Measurements from ENCODE around the gene DLGAP1.
"Not testable (repeated sequence)": the region's sequence is repeated elsewhere in the genome, so short reads cannot be mapped to it uniquely, and the experiment has no call there.

The DLGAP1 gene

DNA sequence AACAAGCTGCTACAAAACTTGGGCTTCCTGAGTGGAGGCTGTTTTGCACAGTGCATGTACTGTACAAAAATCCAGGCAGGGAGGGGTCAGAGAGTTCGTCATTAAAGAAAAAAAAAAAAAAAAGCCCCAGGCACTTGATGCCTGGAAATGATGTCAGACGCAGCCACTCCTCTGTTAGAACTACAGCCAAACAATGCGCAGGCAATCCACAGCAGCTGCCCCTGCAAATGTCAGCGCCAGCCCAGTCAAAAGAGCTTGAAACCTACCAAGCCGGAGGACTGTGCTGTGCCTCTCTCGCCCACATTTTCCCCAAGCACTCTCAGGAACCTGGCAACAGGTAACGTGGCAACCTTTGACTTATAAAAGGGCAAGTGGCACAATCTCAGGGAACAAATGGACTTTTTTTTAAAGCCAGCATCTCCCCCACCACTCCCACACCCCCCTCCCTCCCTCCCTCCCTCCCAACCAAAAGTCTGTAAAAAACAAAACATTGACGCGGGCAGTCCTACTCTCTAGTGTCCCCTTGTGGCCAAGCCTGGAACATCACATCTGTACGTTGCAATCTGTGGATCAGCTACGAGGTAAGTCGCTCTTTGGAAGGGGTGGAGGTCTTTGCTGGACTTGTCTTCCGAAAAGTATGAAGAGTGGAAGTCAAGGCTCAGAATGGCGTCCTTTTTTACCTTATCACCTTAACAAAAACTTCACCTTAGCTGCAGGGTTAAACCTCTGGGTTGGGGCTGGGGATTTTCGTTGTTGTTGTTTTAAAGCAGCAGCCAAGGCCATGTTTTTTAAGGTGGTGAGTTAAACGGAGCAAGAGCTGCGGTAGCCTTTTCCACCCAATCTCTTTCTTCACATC is 861.0 kb downstream of the DLGAP1 start:
- Mint-ChIP-seq H3K9me3 (no peaks in the 10 kb centered on the region), H3K4me3 (peak overlapping the region; percentile 84), H3K36me3 (peaks cover 34% of the 10 kb centered on the region), H3K27ac (peak overlapping the region; percentile 99), H3K4me1 (peaks cover 61% of the 10 kb centered on the region), H3K27me3 (no peaks in the 10 kb centered on the region)
- peak; percentile 92 for DNase-seq
- CTCF ChIA-PET: interaction anchor here (0.6 to 4.7 kb wide), 17 partner anchors 9 to 637 kb away, joined by 3 to 88 read pairs (median 6); no protein-coding TSS in a partner anchor

DNA sequence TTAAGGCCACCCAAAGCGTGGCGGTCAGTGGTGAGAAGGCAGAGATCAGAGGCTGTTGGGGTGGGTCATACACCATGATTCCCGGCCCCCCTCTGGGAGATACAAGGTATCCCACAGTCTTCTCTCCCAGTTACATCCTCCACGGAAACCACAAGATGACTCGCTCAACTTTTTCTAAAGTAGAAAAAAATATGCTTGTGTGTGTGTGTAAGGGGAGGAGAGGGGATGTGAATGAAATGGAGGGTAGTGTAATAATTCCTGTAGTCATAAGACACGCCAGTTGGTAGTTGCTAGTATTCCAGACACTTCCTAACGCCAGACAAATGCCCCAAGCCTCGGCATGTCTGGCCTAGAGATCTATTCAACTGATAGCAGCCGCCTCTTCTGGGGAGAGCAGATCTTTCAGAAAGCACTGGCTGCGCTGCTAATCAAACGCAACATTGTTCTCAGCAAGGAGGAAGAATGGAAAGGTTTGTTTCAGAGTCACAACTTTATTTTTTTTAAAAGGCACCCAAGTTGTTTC is 861.7 kb downstream of the DLGAP1 start:
- Mint-ChIP-seq H3K27me3 (no peaks in the 10 kb centered on the region), H3K27ac (peak overlapping the region; percentile 99), H3K4me3 (peak overlapping the region; percentile 84), H3K9me3 (no peaks in the 10 kb centered on the region), H3K36me3 (peaks cover 31% of the 10 kb centered on the region), H3K4me1 (peaks cover 55% of the 10 kb centered on the region)
- CTCF ChIA-PET: interaction anchor here (0.6 to 4.7 kb wide), 12 partner anchors 8 to 311 kb away, joined by 3 to 88 read pairs (median 11); no protein-coding TSS in a partner anchor
- peak; percentile 33 for DNase-seq

DNA sequence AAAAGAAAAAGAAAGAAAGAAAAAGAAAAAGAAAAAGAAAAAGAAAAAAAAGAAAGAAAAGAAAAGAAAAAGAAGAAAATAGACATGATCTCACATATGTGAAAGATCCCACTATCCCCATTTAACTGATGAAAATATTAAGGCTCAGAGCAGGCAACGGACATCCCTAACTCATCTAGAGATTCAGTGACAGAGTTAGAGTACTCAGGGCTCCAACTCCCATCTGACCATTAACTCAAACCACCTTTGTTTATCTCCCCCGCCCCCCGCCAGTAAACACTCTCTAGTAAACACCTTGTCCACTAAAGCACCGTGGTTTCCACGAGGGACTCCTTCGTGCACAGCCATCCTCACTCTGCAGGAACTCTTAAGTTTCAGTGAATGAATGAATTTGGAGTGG is 862.2 kb downstream of the DLGAP1 start:
- CTCF ChIA-PET: interaction anchor here (2.5 to 4.7 kb wide), 3 partner anchors 71 to 146 kb away, joined by 10 to 88 read pairs (median 13); no protein-coding TSS in a partner anchor
- H3K4me1 Mint-ChIP-seq: peaks cover 54% of the 10 kb centered on the region
- H3K4me3 Mint-ChIP-seq: peak overlapping the region; percentile 84
- H3K27me3 Mint-ChIP-seq: no peaks in the 10 kb centered on the region
- peaks cover 29% of the 10 kb centered on the region for H3K36me3 Mint-ChIP-seq
- DNase-seq: no peak
- H3K9me3 Mint-ChIP-seq: no peaks in the 10 kb centered on the region
- peak overlapping the region; percentile 99 for H3K27ac Mint-ChIP-seq

DNA sequence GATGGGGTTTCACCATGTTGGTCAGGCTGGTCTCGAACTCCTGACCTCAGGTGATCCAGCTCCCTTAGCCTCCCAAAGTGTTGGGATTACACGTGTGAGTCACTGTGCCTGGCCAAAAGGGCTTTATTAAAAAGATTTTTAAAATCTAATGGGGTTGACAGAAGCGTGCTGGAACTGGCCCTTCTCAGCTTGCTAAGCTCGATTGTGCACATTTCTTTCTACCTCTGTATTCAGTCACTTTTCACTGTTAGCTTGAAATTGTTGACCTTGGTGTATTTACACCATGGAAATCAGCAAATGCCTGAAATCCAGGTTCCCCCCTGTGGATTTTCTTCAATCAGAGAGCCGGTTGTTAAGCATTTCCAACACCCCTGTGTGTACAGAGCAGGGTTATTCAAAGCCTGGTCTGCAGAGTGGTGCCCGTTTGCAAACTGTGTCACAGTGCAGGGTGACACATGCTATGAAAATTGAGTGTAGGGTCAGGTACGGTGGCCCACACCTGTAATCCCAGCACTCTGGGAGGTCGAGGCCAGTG is 864.9 kb downstream of the DLGAP1 start:
- Mint-ChIP-seq H3K27me3 (no peaks in the 10 kb centered on the region), H3K36me3 (peaks cover 4% of the 10 kb centered on the region), H3K4me3 (no peak overlapping the region), H3K9me3 (no peaks in the 10 kb centered on the region), H3K4me1 (peaks cover 55% of the 10 kb centered on the region), H3K27ac (no peak overlapping the region)
- no peak for DNase-seq
- CTCF ChIA-PET: interaction anchor here (0.6 to 6.6 kb wide), 3 partner anchors 76 to 308 kb away, joined by 3 to 69 read pairs (median 7); no protein-coding TSS in a partner anchor

DNA sequence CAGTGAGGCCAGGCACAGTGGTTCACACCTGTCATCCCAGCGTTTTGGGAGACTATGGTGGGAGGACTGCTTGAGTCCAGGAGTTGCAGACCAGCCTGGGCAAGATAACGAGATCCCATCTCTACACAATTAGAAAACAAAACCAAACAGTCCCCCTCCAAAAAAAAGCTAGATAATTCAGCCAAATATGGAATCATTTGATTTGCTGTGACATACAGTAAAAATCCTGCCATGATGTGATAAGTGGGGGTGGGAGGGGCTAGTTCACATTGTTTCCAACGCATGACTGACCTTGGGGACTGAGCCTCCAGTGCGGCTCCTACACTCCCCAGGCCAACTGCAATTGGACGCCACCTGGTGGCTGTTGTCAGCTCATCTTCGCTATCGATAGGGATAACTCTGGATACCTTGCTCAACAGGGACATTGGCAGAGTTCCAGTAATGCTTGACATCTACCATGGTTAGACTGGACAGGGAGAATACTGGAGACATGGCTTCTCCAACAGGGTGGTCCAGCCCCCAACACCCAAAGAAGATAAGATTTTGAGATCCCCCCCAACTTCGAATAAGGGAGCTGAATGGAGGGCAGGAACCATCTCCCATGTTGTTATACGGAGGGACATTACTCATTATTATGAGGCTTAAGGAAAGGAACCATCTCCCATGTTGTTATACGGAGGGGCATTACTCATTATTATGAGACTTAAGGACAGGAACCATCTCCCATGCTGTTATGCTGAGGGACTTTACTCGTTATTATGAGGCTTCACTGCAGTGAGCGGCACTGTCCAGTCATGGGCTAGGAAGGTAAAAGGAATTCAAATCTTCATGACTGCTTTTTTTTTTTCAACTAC is 869.2 kb downstream of the DLGAP1 start:
- Mint-ChIP-seq H3K27me3 (peaks cover 2% of the 10 kb centered on the region), H3K36me3 (no peaks in the 10 kb centered on the region), H3K4me3 (no peak overlapping the region), H3K9me3 (no peaks in the 10 kb centered on the region), H3K4me1 (peaks cover 35% of the 10 kb centered on the region), H3K27ac (no peak overlapping the region)
- DNase-seq: peak; percentile 77
- CTCF ChIA-PET: interaction anchor here (0.6 to 6.6 kb wide), 31 partner anchors 9 to 338 kb away, joined by 3 to 69 read pairs (median 4); partner anchors contain the start of gene MYL12A

DNA sequence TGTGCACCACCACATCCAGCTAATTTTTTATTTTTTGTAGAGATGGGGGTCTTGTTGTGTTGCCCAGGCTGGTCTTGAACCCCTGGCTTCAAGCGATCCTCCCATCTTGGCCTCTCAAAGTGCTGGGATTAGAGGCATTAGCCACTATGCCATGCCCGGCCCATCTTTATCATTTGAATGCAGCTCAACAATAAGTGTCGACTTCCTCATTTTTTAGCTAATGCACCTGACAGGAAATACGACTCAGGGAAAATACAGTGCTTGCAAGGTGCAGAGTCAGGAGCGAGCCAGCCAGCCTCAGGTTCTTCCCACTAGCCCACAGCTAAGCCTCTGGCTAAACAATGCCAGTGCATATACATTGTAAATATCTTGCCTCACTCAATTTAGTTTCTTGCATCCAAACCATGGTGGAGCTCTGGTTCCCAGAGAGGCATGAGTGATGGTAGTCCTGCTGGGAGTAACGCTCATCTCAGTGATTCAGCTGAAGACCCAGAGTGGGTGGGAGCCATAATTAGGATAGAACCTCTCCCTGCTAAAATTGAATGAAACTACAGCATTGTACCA is 870.1 kb downstream of the DLGAP1 start:
- no peaks in the 10 kb centered on the region for H3K36me3 Mint-ChIP-seq
- no peak for DNase-seq
- CTCF ChIA-PET: interaction anchor here (0.6 to 6.6 kb wide), 30 partner anchors 8 to 338 kb away, joined by 3 to 69 read pairs (median 4); partner anchors contain the start of gene MYL12A

DNA sequence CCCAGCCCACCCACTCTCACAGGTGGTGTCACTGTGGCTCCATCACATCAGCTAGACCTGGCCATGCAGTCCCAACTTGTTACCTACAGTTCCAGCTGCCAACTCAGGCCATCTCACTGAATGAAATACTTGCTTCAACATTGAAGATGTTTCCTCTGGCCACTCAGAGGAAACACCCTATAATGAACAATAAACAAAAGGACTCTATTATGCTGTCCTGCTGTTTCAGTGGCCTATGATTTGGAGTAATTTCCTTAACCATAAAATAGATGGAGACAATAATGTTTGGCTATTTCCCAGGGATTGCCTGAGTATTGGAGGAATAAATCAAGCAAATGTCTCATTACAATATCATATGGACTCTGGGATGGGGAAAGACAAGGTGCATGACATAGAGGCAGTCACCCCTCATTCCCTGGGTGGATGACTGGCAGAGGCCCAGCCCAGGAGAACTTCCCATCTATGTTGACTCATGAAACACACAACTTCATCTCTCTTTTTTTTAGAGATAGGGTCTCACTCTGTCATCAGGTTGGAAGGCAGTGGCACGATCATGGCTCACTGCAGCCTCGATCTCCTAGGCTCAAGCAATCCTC is 870.7 kb downstream of the DLGAP1 start:
- H3K9me3 Mint-ChIP-seq: no peaks in the 10 kb centered on the region
- H3K27me3 Mint-ChIP-seq: peaks cover 4% of the 10 kb centered on the region
- no peaks in the 10 kb centered on the region for H3K36me3 Mint-ChIP-seq
- H3K4me3 Mint-ChIP-seq: no peak overlapping the region
- peaks cover 35% of the 10 kb centered on the region for H3K4me1 Mint-ChIP-seq
- no peak overlapping the region for H3K27ac Mint-ChIP-seq
- no peak for DNase-seq
- CTCF ChIA-PET: interaction anchor here (1.0 to 6.6 kb wide), 13 partner anchors 9 to 307 kb away, joined by 3 to 69 read pairs (median 12); no protein-coding TSS in a partner anchor

More for the DNA sequence above, 870.1 kb downstream of the DLGAP1 start:
- H3K27ac Mint-ChIP-seq: no peak overlapping the region
- peaks cover 4% of the 10 kb centered on the region for H3K27me3 Mint-ChIP-seq
- H3K9me3 Mint-ChIP-seq: no peaks in the 10 kb centered on the region
- H3K4me1 Mint-ChIP-seq: peaks cover 35% of the 10 kb centered on the region
- H3K4me3 Mint-ChIP-seq: no peak overlapping the region

DNA sequence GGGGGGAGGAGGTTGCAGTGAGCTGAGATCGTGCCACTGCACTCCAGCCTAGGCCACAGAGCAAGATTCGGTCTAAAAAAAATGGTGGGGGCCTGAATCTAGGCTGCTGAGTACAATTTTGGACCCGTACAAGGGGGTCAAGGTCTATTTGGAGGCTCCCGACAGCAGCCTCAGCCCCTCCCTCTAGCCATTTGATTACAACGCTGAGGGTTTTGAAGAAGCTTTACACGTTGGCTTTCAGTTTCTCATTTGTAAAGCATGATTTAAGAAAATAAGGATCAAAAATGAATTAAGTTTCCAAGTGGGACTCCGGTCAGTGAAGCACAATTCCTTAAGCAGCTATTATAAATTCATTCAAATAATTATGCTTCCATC is 871.2 kb downstream of the DLGAP1 start:
- DNase-seq: no peak
- Mint-ChIP-seq H3K4me1 (peaks cover 35% of the 10 kb centered on the region), H3K27me3 (peaks cover 4% of the 10 kb centered on the region), H3K9me3 (no peaks in the 10 kb centered on the region), H3K27ac (no peak overlapping the region), H3K4me3 (no peak overlapping the region), H3K36me3 (no peaks in the 10 kb centered on the region)
- CTCF ChIA-PET: interaction anchor here (1.0 to 6.6 kb wide), 5 partner anchors 10 to 206 kb away, joined by 3 to 69 read pairs (median 3); no protein-coding TSS in a partner anchor

DNA sequence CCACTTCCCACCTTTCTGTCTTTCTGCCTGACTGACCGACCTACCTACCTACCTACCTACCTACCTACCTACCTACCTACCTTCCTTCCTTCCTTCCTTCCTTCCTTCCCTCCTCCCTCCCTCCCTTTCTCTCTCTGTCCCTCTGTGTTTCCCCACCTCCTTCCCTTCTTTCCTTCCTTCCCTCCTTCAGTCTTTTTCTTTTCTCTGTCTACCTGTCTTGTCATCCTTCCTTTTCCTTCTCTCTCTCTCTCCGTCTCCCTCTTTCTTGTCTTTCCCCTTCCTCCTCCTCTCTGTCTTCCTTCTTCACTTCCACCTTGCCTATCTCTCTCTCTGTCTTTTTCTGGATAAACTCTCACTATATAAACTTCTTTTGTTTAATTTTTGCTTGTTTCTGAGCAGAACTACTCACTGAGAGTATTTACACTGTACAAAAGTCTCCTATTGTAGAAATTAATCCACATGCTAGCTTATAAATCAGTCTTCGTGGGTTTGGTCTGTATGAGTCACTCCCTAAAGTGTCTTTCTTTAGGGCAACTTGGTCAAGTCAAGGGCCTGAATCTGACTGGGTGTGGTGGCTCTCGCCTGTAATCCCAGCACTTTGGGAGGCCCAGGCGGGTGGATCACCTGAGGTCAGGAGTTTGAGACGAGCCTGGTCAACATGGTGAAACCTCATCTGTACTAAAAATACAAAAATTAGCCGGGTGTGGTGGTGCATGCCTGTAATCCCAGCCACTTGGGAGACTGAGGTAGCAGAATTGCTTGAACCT is 871.8 kb downstream of the DLGAP1 start:
- not testable (repeated sequence) for H3K27ac Mint-ChIP-seq, H3K4me3 Mint-ChIP-seq, H3K27me3 Mint-ChIP-seq, DNase-seq, H3K9me3 Mint-ChIP-seq, H3K36me3 Mint-ChIP-seq
- H3K4me1 Mint-ChIP-seq: peaks cover 35% of the 10 kb centered on the region
- CTCF ChIA-PET: interaction anchor here (0.6 to 6.6 kb wide), 5 partner anchors 10 to 129 kb away, joined by 3 to 69 read pairs (median 5); no protein-coding TSS in a partner anchor

DNA sequence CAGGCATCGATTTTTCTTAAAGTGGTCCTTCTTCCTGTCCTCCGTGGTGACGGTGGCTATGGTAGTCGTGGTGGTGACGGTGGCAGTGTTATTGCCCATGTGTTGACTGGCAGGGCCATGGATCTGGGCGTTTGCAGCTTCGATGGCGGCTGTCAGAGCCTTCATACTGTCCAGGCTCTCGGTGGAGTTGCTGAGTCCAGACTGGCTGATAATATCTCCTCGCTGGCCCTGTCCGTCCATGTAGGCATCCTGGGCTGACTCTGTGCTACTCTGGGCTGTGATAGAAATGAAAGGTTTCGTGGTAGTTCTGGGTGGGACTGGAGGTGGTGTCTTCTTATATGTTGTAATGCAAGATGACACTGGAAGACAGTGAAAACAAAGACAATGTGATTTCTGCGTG is 873.2 kb downstream of the DLGAP1 start:
- CTCF ChIA-PET: no interaction called here
- H3K9me3 Mint-ChIP-seq: no peaks in the 10 kb centered on the region

DNA sequence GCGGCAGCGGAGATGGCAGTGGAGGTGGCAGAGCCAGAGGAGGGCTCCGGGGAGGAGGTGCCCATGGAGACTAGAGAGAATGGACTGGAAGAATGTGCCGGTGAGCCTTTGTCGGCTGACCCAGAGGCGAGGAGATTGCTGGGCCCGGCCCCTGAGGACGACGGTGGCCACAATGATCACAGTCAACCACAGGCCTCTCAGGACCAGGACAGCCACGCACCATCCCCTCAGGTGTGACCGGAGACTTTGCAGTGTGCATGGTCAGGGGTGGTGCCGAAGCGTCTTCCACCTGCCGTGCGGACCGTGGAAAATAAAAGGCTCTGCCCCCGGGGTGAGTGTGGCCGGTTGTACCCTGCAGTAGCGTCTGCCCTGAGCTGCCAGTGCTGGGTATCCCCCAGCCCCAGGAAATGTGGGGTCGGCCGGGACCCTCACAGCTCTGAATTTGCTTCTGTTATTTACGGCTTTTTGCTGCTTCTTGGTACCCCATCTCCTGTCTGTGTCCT is 874.5 kb downstream of the DLGAP1 start:
- not testable (repeated sequence) for H3K27ac Mint-ChIP-seq, H3K36me3 Mint-ChIP-seq, DNase-seq, H3K27me3 Mint-ChIP-seq, H3K9me3 Mint-ChIP-seq, H3K4me3 Mint-ChIP-seq
- CTCF ChIA-PET: interaction anchor here (0.6 to 1.6 kb wide), 3 partner anchors 76 to 171 kb away, joined by 3 to 4 read pairs (median 3); no protein-coding TSS in a partner anchor
- peaks cover 11% of the 10 kb centered on the region for H3K4me1 Mint-ChIP-seq

More for the DNA sequence above, 873.2 kb downstream of the DLGAP1 start:
- no peak overlapping the region for H3K4me3 Mint-ChIP-seq
- no peak for DNase-seq
- H3K4me1 Mint-ChIP-seq: peaks cover 24% of the 10 kb centered on the region
- H3K36me3 Mint-ChIP-seq: no peaks in the 10 kb centered on the region
- peaks cover 4% of the 10 kb centered on the region for H3K27me3 Mint-ChIP-seq
- no peak overlapping the region for H3K27ac Mint-ChIP-seq

DNA sequence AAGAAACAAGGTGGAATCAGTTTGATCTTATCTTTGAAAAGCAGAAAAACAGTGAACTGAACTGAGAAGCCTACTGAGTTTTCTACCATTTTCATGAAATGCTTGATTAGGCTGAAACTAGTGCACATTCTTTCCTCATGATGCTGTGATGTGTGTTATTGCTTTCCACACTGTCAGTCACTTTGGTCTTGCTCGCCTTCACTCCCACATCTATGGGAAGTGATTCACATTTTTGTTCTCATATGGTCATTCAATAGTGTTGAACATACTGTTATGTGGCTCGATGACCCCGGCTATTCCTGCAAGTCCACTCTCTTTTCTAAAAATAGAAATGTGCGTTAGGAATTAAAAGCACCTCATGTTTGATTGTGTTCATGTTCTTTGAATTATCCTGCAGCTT is 875.4 kb downstream of the DLGAP1 start:
- H3K4me1 Mint-ChIP-seq: peaks cover 3% of the 10 kb centered on the region
- no peak overlapping the region for H3K4me3 Mint-ChIP-seq
- H3K27ac Mint-ChIP-seq: no peak overlapping the region
- DNase-seq: no peak
- CTCF ChIA-PET: interaction anchor here (1.1 to 1.6 kb wide), 3 partner anchors 22 to 170 kb away, joined by 3 to 4 read pairs (median 3); no protein-coding TSS in a partner anchor
- peaks cover 4% of the 10 kb centered on the region for H3K27me3 Mint-ChIP-seq
- H3K36me3 Mint-ChIP-seq: no peaks in the 10 kb centered on the region
- H3K9me3 Mint-ChIP-seq: no peaks in the 10 kb centered on the region
